ENCODE data around the gene SPON2. TPM values are rescaled to one million over a fixed set of nuclear protein-coding genes. Genes with fewer than 3 reads are reported as not detected.

Gene SPON2
- polyA plus RNA-seq, 1 donor (not counting 4 experiments of a cell fraction or from before 2014, with no cell fraction given), result 3.3 TPM

GRCh38 chr4:1172971-1173757 lies 781 bp upstream of the SPON2 start:
- no peaks in the 10 kb centered on the region for H3K36me3 ChIP-seq (ENCODE audit: control insufficient read depth in 2 of 2, extremely low read depth in 1 of 2, insufficient read depth in 2 of 2, low read length in 2 of 2)
- H3K27me3 ChIP-seq (ENCODE audit: control insufficient read depth, extremely low read depth, insufficient read depth, low read length), result peaks cover 63% of the 10 kb centered on the region
- H3K4me3 ChIP-seq (ENCODE audit: control insufficient read depth in 2 of 3, extremely low read depth in 1 of 3, insufficient read depth in 2 of 3, low read depth in 1 of 3, low read length in 3 of 3), result no peak overlapping the region
- peaks cover 2% of the 10 kb centered on the region for H4K20me1 ChIP-seq (ENCODE audit: control insufficient read depth, extremely low read depth, insufficient read depth, low read length)
- no peaks in the 10 kb centered on the region for H3K9me1 ChIP-seq (ENCODE audit: control insufficient read depth, extremely low read depth, insufficient read depth, low read length)
- no peak overlapping the region for H3K27ac ChIP-seq (ENCODE audit: control insufficient read depth, insufficient read depth, low read length)
- TF ChIP-seq CTCF (optimal IDR thresholded peaks at IDR 0.05 in 1 of 3, IDR thresholded peaks at IDR 0.05 in 1 of 3, conservative IDR thresholded peaks at IDR 0.05 in 1 of 3; ENCODE audit: extremely low read depth in 1 of 3, insufficient read depth in 2 of 3, low read length in 3 of 3) (no peak), EZH2 (IDR thresholded peaks at IDR 0.05; ENCODE audit: low read length) (no peak)
- DNase-seq (ENCODE audit: low read depth, low spot score) (no peak), FAIRE-seq (no peak)
- no peaks in the 10 kb centered on the region for H3K79me2 ChIP-seq (ENCODE audit: control insufficient read depth, insufficient read depth, low read length)
- no peaks in the 10 kb centered on the region for H3K9me3 ChIP-seq (ENCODE audit: control insufficient read depth, low read depth, low read length)
- no peak overlapping the region for H3K4me2 ChIP-seq (ENCODE audit: control insufficient read depth, extremely low read depth, insufficient read depth, low read depth, low read length)
- dilution Hi-C loops (cut with MboI; ENCODE audit: extremely low pct_ligation_motif_present, low sequenced_read_pairs), result no loop called here
- H2AFZ ChIP-seq (ENCODE audit: control insufficient read depth, low read length), result no peak overlapping the region
- no peak overlapping the region for H3K9ac ChIP-seq (ENCODE audit: control insufficient read depth, extremely low read depth, insufficient read depth, low read length)
- peaks cover 17% of the 10 kb centered on the region for H3K4me1 ChIP-seq (ENCODE audit: control insufficient read depth, extremely low read depth, insufficient read depth, low read length)

GRCh38 chr4:1171311-1172227 lies 814 bp downstream of the SPON2 start:
- Histone ChIP-seq H3K27ac (ENCODE audit: control insufficient read depth, insufficient read depth, low read length) (no peak overlapping the region), H3K79me2 (ENCODE audit: control insufficient read depth, insufficient read depth, low read length) (no peaks in the 10 kb centered on the region), H3K4me1 (ENCODE audit: control insufficient read depth, extremely low read depth, insufficient read depth, low read length) (peaks cover 6% of the 10 kb centered on the region), H4K20me1 (ENCODE audit: control insufficient read depth, extremely low read depth, insufficient read depth, low read length) (peaks cover 2% of the 10 kb centered on the region), H3K36me3 (ENCODE audit: control insufficient read depth in 2 of 2, extremely low read depth in 1 of 2, insufficient read depth in 2 of 2, low read length in 2 of 2) (no peaks in the 10 kb centered on the region), H3K9ac (ENCODE audit: control insufficient read depth, extremely low read depth, insufficient read depth, low read length) (no peak overlapping the region), H3K9me1 (ENCODE audit: control insufficient read depth, extremely low read depth, insufficient read depth, low read length) (no peaks in the 10 kb centered on the region), H3K27me3 (ENCODE audit: control insufficient read depth, extremely low read depth, insufficient read depth, low read length) (peaks cover 69% of the 10 kb centered on the region), H3K4me3 (ENCODE audit: control insufficient read depth in 2 of 3, extremely low read depth in 1 of 3, insufficient read depth in 2 of 3, low read depth in 1 of 3, low read length in 3 of 3) (peak overlapping the region in 1 of 3 experiments; percentile 30), H3K4me2 (ENCODE audit: control insufficient read depth, extremely low read depth, insufficient read depth, low read depth, low read length) (no peak overlapping the region), H2AFZ (ENCODE audit: control insufficient read depth, low read length) (no peak overlapping the region), H3K9me3 (ENCODE audit: control insufficient read depth, low read depth, low read length) (no peaks in the 10 kb centered on the region)
- DNase-seq (ENCODE audit: low read depth, low spot score) (no peak), FAIRE-seq (no peak)
- dilution Hi-C loops (cut with MboI; ENCODE audit: extremely low pct_ligation_motif_present, low sequenced_read_pairs), result no loop called here
- TF ChIP-seq CTCF (optimal IDR thresholded peaks at IDR 0.05 in 1 of 3, IDR thresholded peaks at IDR 0.05 in 1 of 3, conservative IDR thresholded peaks at IDR 0.05 in 1 of 3; ENCODE audit: extremely low read depth in 1 of 3, insufficient read depth in 2 of 3, low read length in 3 of 3), result no peak
- TF ChIP-seq EZH2 (IDR thresholded peaks at IDR 0.05; ENCODE audit: low read length), result peak; percentile 97

Data from keratinocyte (primary cell).